Inferior parietal cortex (tissue), 1 donor: ENCODE results near the gene ENKUR.
"Not testable (repeated sequence)": the region's sequence is repeated elsewhere in the genome, so short reads cannot be mapped to it uniquely, and the experiment has no call there.

Experiments
- DNase-seq: peaks from one replicate; pipeline ENCODE4 v3.0.0-alpha.2; 2016; ENCODE audit errors: extremely low spot score

The ENKUR gene

GRCh38 chr10:24973163-24973562 lies 42.8 kb downstream of the ENKUR start:
- DNase-seq, result no peak

GRCh38 chr10:24971374-24971773 lies 44.6 kb downstream of the ENKUR start:
- no peak for DNase-seq

- DNase-seq, result no peak
Measured at GRCh38 chr10:24969841-24970281, 46.1 kb downstream of the ENKUR start.

DNA sequence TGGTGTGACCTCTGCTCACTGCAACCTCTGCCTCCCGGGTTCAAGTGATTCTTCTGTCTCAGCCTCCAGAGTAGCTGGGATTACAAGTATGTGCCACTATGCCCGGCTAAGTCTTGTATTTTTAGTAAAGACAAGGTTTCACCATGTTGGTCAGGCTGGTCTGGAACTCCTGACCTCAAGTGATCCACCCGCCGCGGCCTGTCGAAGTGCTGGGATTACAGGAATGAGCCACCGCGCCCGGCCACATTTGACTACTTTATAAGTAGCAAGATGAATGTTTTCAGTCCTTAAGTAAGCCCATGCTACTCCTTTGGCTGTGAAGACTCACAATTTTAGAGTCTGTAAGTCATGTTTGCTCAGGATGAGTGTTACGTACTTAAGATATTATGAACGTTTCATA lies 47.0 kb downstream of the ENKUR start:
- DNase-seq, result not testable (repeated sequence)

- no peak for DNase-seq
Measured at GRCh38 chr10:24968349-24968748, 47.6 kb downstream of the ENKUR start.

- DNase-seq, result no peak
Measured at GRCh38 chr10:24966962-24967481, 48.9 kb downstream of the ENKUR start.

DNA sequence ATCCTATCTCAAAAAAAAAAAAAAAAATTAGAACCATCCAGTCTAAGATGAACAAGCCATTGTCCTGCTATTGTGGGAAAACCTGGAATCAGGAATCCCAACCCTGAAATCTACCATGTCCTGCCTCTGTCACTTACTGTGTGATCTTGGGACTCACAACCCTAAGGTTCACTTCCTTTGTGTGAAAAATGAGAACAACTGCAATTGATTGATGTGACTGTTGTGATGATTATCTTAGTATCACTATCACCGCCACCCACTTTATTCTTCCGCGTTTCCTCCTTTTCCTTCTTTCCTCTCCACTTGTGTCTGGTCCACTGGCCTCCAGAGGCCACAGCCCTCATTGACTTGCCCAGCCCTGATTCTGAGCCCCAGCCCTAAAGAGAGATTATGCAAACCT lies 50.9 kb downstream of the ENKUR start:
- DNase-seq, result no peak

DNA sequence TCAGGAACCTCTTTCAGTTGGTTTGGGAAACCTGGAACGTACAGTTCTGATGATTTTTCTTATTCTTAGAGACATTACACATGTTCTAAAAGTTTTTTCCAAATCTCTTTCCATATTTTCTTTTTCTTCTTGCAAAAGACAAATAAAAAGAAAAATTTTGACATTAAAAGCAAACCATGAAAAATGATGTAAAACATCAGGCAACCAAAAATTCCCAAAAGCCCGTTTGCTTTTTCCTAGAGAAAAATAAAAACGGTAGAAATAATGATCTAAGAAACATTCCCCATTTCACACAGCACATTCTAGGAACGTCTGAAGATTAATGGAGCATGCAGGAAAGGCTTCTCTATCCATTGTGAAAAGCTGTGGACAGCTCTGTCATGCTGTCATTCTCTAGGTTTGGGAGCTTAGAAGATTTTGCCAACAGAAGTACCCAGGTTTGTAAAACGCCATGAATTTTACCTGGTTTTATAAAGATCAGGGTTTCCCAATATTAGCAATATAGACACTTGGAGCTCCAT lies 52.4 kb downstream of the ENKUR start:
- no peak for DNase-seq

- DNase-seq, result no peak
Measured at GRCh38 chr10:24962995-24963394, 53.0 kb downstream of the ENKUR start.

DNA sequence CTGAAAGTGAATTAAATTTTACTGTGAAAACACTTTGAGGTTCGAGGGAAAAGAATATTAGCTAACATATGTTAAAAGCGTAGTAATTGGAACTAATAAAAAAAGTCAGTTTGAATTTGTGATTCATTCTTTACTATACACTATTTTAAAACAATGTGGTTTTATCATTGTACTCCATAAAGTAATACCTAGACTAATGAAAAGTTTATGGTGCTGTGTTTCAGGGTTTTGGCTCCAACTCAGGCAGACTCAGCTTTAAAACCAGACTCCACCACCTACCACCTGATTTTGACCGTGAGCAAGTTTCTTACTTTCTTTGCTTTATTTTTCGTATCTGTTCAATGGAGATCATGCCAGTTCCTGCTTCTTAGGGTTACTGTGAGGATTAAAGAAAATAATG lies 54.4 kb downstream of the ENKUR start:
- no peak for DNase-seq

DNA sequence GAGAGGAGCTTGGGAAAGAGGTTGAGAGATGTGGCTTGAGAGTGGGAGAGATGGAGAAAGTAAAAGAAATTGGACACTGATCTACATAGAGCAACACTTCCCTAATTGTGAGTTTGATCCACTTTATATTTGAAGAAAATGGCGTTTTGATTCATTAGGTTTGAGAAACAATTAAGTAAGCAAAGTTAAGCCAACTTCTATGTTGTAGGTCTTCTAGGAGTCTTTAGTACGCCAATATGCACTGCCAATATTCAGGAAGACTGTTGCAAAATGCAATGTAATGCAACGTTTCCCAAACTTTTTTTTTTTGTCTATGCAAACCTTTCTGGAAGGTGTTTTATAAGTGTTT lies 56.6 kb downstream of the ENKUR start:
- DNase-seq, result peak; percentile 49

GRCh38 chr10:24958721-24959381 lies 57.1 kb downstream of the ENKUR start:
- peak; percentile 85 for DNase-seq

DNA sequence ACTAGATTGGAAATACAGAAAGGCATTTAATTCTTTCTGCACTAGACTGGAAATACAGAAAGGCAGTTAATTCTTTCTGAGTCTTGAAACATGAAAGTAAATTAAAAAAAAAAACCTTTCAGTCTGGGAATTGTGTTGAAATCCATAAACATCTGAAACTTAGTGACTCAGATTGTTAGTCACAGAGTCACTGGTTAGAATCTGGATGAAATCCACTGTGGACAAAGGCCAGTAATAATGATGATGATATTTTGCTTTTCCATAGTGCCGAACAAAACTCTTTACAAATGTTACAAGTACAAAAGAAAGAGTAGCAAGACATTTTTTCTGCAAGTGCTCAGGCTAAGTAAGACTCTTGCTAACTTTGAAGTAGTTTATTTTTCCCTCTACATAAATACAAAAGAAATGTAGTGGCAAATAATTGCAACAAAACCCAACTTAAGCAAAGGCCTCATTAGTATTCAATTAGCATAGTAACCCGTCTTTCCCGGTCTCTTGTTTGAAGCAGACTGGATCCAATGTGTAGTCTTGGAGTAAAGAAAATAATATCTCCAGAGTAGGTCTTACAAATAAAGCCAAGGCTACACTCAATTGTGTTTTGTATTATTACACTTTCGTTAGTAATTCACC lies 57.8 kb downstream of the ENKUR start:
- DNase-seq, result peak; percentile 72

- not testable (repeated sequence) for DNase-seq
Measured at GRCh38 chr10:24957624-24958051, 58.3 kb downstream of the ENKUR start.

- DNase-seq, result no peak
Measured at GRCh38 chr10:24953675-24954074, 62.3 kb downstream of the ENKUR start.

DNA sequence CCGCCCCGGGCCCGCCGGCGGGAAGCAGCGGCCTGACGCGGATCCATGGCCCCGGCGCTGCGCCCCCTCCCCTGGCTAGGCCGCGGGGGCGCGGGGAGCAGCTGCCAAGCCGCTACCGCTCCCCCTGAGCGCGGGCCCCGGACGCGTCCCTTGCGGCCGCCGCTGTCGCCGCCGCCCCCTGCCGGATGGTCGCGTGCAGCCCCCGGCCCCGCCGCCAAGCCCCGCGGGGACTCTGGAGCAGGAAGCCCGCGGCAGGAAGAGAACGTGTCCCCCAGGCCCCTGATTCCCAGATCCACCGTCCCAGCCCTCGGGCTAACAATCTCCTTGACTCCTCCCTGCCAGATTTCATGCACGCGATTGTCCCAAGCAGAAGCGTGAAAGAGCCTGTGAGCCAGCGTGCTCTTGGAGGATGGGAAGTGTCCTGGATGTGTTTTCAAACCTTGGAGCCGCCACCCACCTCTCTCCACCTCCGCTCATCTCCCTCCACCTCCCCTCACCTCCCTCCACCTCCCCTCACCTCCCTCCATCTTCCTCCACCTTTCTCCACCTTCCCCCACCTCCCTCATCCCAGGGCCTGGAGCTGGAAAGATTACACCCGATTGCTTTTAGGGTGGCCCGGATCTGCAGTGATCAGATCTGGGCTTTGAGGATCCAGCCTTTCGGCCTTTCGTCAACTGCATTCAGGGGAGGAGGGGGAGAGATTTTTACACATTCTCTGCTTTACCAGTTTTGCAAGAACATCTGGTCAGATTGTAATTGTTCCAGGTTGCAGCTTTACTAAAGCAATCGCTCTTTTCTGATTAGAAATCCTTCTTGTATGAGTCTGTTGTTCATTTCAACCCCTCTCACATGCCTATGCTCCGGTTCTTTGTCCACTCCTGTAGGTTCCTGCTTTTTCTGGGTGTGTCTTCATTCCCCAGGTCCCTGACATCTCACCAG lies 63.0 kb downstream of the ENKUR start:
- peak; percentile 52 for DNase-seq

DNA sequence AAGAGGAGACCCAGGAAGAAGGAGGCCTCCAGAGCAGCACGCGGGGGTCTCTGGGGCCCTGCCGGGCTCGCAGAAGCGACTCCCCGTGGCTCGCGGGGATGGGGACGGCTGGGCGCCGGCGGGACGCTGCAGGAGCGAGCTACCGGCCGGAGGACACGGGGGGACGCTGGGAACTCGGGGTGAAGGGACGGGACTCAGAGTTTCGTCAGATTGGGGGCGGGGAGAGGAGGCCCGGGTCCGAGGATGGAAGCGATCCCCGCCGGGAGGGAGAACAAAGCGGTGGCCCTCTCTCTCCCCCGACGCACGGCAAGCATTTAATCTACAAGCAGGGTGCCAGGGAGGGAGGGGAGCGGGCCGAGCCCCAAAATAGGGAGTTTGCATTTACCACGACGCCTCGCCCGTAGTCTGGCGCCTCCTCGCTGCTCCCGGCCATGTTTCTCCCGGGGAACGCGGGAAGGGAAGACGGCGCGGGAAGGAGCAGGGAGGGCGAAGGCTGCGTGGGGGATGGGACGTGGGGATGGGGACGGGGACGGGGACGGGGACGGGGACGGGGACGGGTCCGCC lies 63.7 kb downstream of the ENKUR start, which contains the start of gene PRTFDC1:
PRTFDC1 (minus strand) TSS at position 464 of the 564 bp plus-strand sequence; CDS start at position 433, 31 bp downstream.
- DNase-seq, result peak; percentile 60

GRCh38 chr10:24951201-24952142 lies 64.5 kb downstream of the ENKUR start:
- DNase-seq, result peak; percentile 63

DNA sequence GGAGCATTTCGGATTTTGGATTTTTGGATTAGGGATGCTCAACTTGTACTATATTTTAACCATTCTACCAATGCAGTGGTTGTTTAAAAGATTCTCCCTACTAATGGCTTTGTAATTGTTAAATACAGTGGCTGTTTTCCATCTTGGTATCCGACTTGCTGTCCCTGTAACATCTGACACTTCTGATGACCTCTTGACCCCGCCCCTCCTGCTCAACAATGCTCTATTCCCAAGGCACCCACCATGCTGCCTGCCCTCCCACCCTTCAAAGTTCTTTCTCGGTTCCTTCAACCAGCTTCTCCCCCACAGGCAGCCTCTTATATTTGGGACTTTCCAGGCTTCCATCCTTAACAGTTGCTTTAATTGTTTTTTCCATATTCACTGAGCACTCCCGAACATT lies 65.5 kb downstream of the ENKUR start:
- DNase-seq, result no peak

GRCh38 chr10:24949616-24950015 lies 66.3 kb downstream of the ENKUR start:
- DNase-seq, result no peak
